ACC112 (cell line): ENCODE measurements around the gene VTI1A.

Source experiments
- H2AFZ ChIP-seq: fragments of 200-600 bp; sonication (generic); one replicate; pipeline ENCODE4 v1.6.0; 2017; ENCODE audit warnings: antibody characterized with exemption, low read length; ENCODE audit not compliant: unreplicated experiment
- H3K27ac ChIP-seq: fragments of 200-600 bp; sonication (generic); 2 replicates; pipeline ENCODE4 v1.5.1; 2014; ENCODE audit warnings: low read depth, mild to moderate bottlenecking, antibody characterized with exemption, low read length, moderate library complexity
- H3K27me3 ChIP-seq: fragments of 200-600 bp; sonication (generic); 2 replicates; pipeline ENCODE4 v1.6.1; 2014; ENCODE audit warnings: mild to moderate bottlenecking, antibody characterized with exemption, low read length, moderate library complexity, mixed read lengths; ENCODE audit not compliant: insufficient read depth
- H3K36me3 ChIP-seq: fragments of 200-600 bp; sonication (generic); 2 replicates; pipeline ENCODE4 v1.6.1; 2016; ENCODE audit warnings: mild to moderate bottlenecking, antibody characterized with exemption, low read length, moderate library complexity, mixed read lengths; ENCODE audit not compliant: insufficient read depth
- H3K4me1 ChIP-seq: fragments of 200-600 bp; sonication (generic); one replicate; pipeline ENCODE4 v1.6.1; 2016; ENCODE audit warnings: low read length, mixed read lengths; ENCODE audit not compliant: insufficient read depth, unreplicated experiment, control insufficient read depth
- H3K4me3 ChIP-seq: fragments of 200-600 bp; sonication (generic); 2 replicates; pipeline ENCODE4 v1.5.1; 2014; ENCODE audit warnings: mild to moderate bottlenecking, low read depth, low read length
- H3K79me2 ChIP-seq: fragments of 200-600 bp; sonication (generic); one replicate; pipeline ENCODE4 v1.6.0; 2016; ENCODE audit warnings: low read length; ENCODE audit not compliant: control insufficient read depth, unreplicated experiment, insufficient read depth

VTI1A gene

GRCh38 chr10:112698133-112698817 lies 251.3 kb downstream of the VTI1A start:
- no peak overlapping the region for H2AFZ ChIP-seq
- no peak overlapping the region for H3K4me3 ChIP-seq
- no peaks in the 10 kb centered on the region for H3K36me3 ChIP-seq
- H3K79me2 ChIP-seq, result no peaks in the 10 kb centered on the region
- H3K4me1 ChIP-seq, result no peaks in the 10 kb centered on the region
- H3K27me3 ChIP-seq, result no peaks in the 10 kb centered on the region
- no peak overlapping the region for H3K27ac ChIP-seq

GRCh38 chr10:112698818-112699164 lies 251.8 kb downstream of the VTI1A start:
- H3K79me2 ChIP-seq, result no peaks in the 10 kb centered on the region
- H3K4me3 ChIP-seq, result no peak overlapping the region
- H2AFZ ChIP-seq, result no peak overlapping the region
- H3K36me3 ChIP-seq, result no peaks in the 10 kb centered on the region
- H3K4me1 ChIP-seq, result no peaks in the 10 kb centered on the region
- no peaks in the 10 kb centered on the region for H3K27me3 ChIP-seq
- H3K27ac ChIP-seq, result no peak overlapping the region

GRCh38 chr10:112700215-112700671 lies 253.2 kb downstream of the VTI1A start:
- H3K27ac ChIP-seq, result no peak overlapping the region

GRCh38 chr10:112701211-112701877 lies 254.3 kb downstream of the VTI1A start:
- H3K4me1 ChIP-seq, result no peaks in the 10 kb centered on the region
- no peaks in the 10 kb centered on the region for H3K79me2 ChIP-seq
- H2AFZ ChIP-seq, result no peak overlapping the region
- H3K36me3 ChIP-seq, result no peaks in the 10 kb centered on the region
- H3K27ac ChIP-seq, result no peak overlapping the region
- H3K4me3 ChIP-seq, result no peak overlapping the region
- H3K27me3 ChIP-seq, result no peaks in the 10 kb centered on the region

More at GRCh38 chr10:112700215-112700671, 253.2 kb downstream of the VTI1A start:
- H3K36me3 ChIP-seq, result no peaks in the 10 kb centered on the region
- no peaks in the 10 kb centered on the region for H3K79me2 ChIP-seq
- no peaks in the 10 kb centered on the region for H3K4me1 ChIP-seq
- no peaks in the 10 kb centered on the region for H3K27me3 ChIP-seq
- no peak overlapping the region for H3K4me3 ChIP-seq
- no peak overlapping the region for H2AFZ ChIP-seq

- H3K36me3 ChIP-seq, result no peaks in the 10 kb centered on the region
- no peaks in the 10 kb centered on the region for H3K27me3 ChIP-seq
- no peak overlapping the region for H2AFZ ChIP-seq
- H3K4me3 ChIP-seq, result no peak overlapping the region
- H3K79me2 ChIP-seq, result no peaks in the 10 kb centered on the region
- no peaks in the 10 kb centered on the region for H3K4me1 ChIP-seq
- H3K27ac ChIP-seq, result no peak overlapping the region
Measured at GRCh38 chr10:112701878-112702255, 254.9 kb downstream of the VTI1A start.

GRCh38 chr10:112706577-112706976 lies 259.6 kb downstream of the VTI1A start:
- no peak overlapping the region for H3K4me3 ChIP-seq
- no peak overlapping the region for H3K27ac ChIP-seq
- H3K4me1 ChIP-seq, result no peaks in the 10 kb centered on the region
- H3K79me2 ChIP-seq, result no peaks in the 10 kb centered on the region
- no peak overlapping the region for H2AFZ ChIP-seq
- H3K27me3 ChIP-seq, result no peaks in the 10 kb centered on the region
- no peaks in the 10 kb centered on the region for H3K36me3 ChIP-seq

GRCh38 chr10:112708461-112708860 lies 261.4 kb downstream of the VTI1A start:
- no peaks in the 10 kb centered on the region for H3K27me3 ChIP-seq
- no peak overlapping the region for H3K27ac ChIP-seq
- no peaks in the 10 kb centered on the region for H3K36me3 ChIP-seq
- no peak overlapping the region for H3K4me3 ChIP-seq
- H3K79me2 ChIP-seq, result no peaks in the 10 kb centered on the region
- no peaks in the 10 kb centered on the region for H3K4me1 ChIP-seq
- H2AFZ ChIP-seq, result no peak overlapping the region

- Histone ChIP-seq H3K27me3 (no peaks in the 10 kb centered on the region), H3K27ac (no peak overlapping the region), H3K79me2 (no peaks in the 10 kb centered on the region), H3K36me3 (no peaks in the 10 kb centered on the region), H3K4me1 (no peaks in the 10 kb centered on the region), H3K4me3 (no peak overlapping the region), H2AFZ (no peak overlapping the region)
Measured at GRCh38 chr10:112710528-112710927, 263.5 kb downstream of the VTI1A start.

GRCh38 chr10:112711366-112711765 lies 264.4 kb downstream of the VTI1A start:
- Histone ChIP-seq H3K79me2 (no peaks in the 10 kb centered on the region), H3K27me3 (no peaks in the 10 kb centered on the region), H3K36me3 (no peaks in the 10 kb centered on the region), H3K4me1 (peaks cover 3% of the 10 kb centered on the region), H2AFZ (no peak overlapping the region), H3K4me3 (no peak overlapping the region), H3K27ac (no peak overlapping the region)

GRCh38 chr10:112712536-112712935 lies 265.5 kb downstream of the VTI1A start:
- Histone ChIP-seq H3K27me3 (no peaks in the 10 kb centered on the region), H3K4me1 (peaks cover 15% of the 10 kb centered on the region)

GRCh38 chr10:112713411-112713810 lies 266.4 kb downstream of the VTI1A start:
- Histone ChIP-seq H2AFZ (no peak overlapping the region), H3K36me3 (no peaks in the 10 kb centered on the region), H3K79me2 (no peaks in the 10 kb centered on the region), H3K27me3 (no peaks in the 10 kb centered on the region), H3K4me1 (peaks cover 18% of the 10 kb centered on the region), H3K4me3 (no peak overlapping the region), H3K27ac (no peak overlapping the region)

More at GRCh38 chr10:112712536-112712935, 265.5 kb downstream of the VTI1A start:
- no peak overlapping the region for H3K4me3 ChIP-seq
- H3K79me2 ChIP-seq, result no peaks in the 10 kb centered on the region
- no peak overlapping the region for H3K27ac ChIP-seq
- H2AFZ ChIP-seq, result no peak overlapping the region
- no peaks in the 10 kb centered on the region for H3K36me3 ChIP-seq
